Parathyroid adenoma (tissue), 2 donors: ENCODE results near the gene PCBP3.
"Not testable (repeated sequence)": the region's sequence is repeated elsewhere in the genome, so short reads cannot be mapped to it uniquely, and the experiment has no call there.

ENCODE experiments used
- H2AFZ ChIP-seq: fragments of 300-600 bp; sonication (generic); one replicate; pipeline ENCODE4 v1.7.0; 2017; ENCODE audit warnings: antibody characterized with exemption, mild to moderate bottlenecking
- H3K27ac ChIP-seq: fragments of 300-600 bp; sonication (generic); one replicate; pipeline ENCODE4 v1.7.0; 2017
- H3K27me3 ChIP-seq: fragments of 300-600 bp; sonication (generic); one replicate; pipeline ENCODE4 v1.7.0; 2017; ENCODE audit warnings: low read length; ENCODE audit not compliant: control insufficient read depth, insufficient read depth
- H3K36me3 ChIP-seq: fragments of 300-600 bp; sonication (generic); one replicate; pipeline ENCODE4 v1.7.0; 2017; ENCODE audit warnings: low read length; ENCODE audit not compliant: control insufficient read depth, insufficient read depth
- H3K4me1 ChIP-seq: fragments of 300-600 bp; sonication (generic); one replicate; pipeline ENCODE4 v1.7.0; 2017; ENCODE audit warnings: control low read depth
- H3K4me2 ChIP-seq: fragments of 300-600 bp; sonication (generic); one replicate; pipeline ENCODE4 v1.7.0; 2017; ENCODE audit warnings: low read length
- H3K4me3 ChIP-seq: fragments of 300-600 bp; sonication (generic); one replicate; pipeline ENCODE4 v1.7.0; 2017; ENCODE audit warnings: low read depth, low read length
- H3K79me2 ChIP-seq: fragments of 300-600 bp; sonication (generic); one replicate; pipeline ENCODE4 v1.7.0; 2017; ENCODE audit warnings: control low read depth
- H3K9ac ChIP-seq: fragments of 300-600 bp; sonication (generic); one replicate; pipeline ENCODE4 v1.7.0; 2017; ENCODE audit warnings: mild to moderate bottlenecking
- H3K9me3 ChIP-seq: fragments of 300-600 bp; sonication (generic); one replicate; pipeline ENCODE4 v1.7.0; 2017; ENCODE audit warnings: low read length; ENCODE audit not compliant: control insufficient read depth
- TF ChIP-seq, protein P1 (sequence below): fragments of 300-600 bp; sonication (generic); IDR thresholded peaks from one replicate; pipeline ENCODE4 v1.7.0; 2017; ENCODE audit warnings: antibody characterized with exemption, mild to moderate bottlenecking
- donor health status: primary hyperparathyroidism.

Gene PCBP3

DNA sequence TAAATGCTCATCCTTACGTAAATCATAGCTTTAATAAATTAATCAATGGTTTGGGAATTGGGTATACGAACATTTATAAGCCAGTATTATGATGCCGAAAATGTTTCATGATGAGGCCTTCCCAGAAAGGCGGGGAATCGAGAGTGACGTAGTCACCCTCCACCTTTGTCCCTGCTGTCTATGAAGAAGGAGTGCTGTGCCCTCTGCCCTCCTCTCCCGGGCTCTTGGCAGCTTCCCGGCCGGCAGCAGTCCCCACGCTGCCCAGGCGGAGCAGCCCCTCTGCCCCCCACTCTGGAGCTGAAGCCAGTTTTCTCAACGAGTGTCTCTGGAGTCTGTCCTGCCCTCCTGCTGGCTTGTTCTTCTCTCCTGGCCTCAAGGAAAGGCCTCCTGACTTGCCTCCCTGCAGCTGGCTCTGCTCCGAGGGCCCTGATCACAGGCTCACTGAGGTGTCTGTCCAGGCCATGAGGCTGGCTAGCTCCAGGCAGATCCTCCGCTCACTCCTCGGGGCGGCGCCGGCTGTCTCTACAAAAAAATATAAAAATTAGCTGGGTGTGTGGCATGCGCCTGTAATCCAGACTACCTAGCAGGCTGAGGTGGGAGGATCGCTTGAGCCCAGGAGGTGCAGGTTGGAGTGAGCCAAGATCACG, 187.3 kb downstream of the PCBP3 start:
- Histone ChIP-seq H3K4me3 (no peak overlapping the region), H3K4me1 (no peaks in the 10 kb centered on the region), H3K79me2 (no peaks in the 10 kb centered on the region), H3K27me3 (no peaks in the 10 kb centered on the region), H3K36me3 (no peaks in the 10 kb centered on the region), H3K9me3 (no peaks in the 10 kb centered on the region), H3K27ac (no peak overlapping the region), H3K4me2 (no peak overlapping the region), H2AFZ (no peak overlapping the region), H3K9ac (no peak overlapping the region)
- TF ChIP-seq, protein P1, sequence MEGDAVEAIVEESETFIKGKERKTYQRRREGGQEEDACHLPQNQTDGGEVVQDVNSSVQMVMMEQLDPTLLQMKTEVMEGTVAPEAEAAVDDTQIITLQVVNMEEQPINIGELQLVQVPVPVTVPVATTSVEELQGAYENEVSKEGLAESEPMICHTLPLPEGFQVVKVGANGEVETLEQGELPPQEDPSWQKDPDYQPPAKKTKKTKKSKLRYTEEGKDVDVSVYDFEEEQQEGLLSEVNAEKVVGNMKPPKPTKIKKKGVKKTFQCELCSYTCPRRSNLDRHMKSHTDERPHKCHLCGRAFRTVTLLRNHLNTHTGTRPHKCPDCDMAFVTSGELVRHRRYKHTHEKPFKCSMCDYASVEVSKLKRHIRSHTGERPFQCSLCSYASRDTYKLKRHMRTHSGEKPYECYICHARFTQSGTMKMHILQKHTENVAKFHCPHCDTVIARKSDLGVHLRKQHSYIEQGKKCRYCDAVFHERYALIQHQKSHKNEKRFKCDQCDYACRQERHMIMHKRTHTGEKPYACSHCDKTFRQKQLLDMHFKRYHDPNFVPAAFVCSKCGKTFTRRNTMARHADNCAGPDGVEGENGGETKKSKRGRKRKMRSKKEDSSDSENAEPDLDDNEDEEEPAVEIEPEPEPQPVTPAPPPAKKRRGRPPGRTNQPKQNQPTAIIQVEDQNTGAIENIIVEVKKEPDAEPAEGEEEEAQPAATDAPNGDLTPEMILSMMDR: no peak

DNA sequence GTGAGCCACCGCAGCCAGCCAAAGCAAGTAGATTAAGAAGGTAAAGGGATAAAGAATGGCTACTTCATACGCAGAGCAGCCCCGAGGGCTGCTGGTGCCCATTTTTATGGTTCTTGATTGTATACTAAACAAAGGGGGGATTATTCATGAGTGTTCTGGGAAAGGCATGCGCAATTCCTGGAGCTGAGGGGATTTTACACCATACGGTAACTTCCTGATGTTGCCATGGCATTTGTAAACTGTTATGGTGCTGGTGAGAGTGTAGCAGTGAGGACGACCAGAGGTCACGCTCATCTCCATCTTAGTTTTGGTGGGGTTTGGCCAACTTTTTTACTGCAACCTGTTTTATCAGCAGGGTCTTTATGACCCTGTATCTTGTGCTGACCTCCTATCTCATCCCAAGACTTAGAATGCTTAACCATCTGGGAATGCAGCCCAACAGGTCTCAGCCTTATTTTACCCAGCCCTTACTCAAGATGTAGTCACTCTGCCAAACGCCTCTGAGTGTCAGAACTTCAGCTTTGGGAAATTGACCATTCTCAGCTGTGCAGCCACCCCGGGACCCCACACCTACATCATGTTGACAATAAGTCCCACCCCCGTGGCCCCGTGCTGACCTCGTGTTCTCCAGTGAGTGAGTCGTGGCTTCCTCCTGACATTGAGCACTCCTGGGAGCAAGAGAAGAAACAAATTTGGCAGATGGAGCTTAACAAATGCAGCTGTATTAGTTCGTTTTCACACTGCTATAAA, 188.6 kb downstream of the PCBP3 start:
- no peaks in the 10 kb centered on the region for H3K9me3 ChIP-seq
- H3K4me2 ChIP-seq: no peak overlapping the region
- H3K36me3 ChIP-seq: no peaks in the 10 kb centered on the region
- H3K9ac ChIP-seq: no peak overlapping the region
- no peaks in the 10 kb centered on the region for H3K27me3 ChIP-seq
- TF ChIP-seq, protein P1: no peak
- no peak overlapping the region for H3K27ac ChIP-seq
- no peak overlapping the region for H2AFZ ChIP-seq
- no peak overlapping the region for H3K4me3 ChIP-seq
- H3K4me1 ChIP-seq: no peaks in the 10 kb centered on the region
- no peaks in the 10 kb centered on the region for H3K79me2 ChIP-seq

DNA sequence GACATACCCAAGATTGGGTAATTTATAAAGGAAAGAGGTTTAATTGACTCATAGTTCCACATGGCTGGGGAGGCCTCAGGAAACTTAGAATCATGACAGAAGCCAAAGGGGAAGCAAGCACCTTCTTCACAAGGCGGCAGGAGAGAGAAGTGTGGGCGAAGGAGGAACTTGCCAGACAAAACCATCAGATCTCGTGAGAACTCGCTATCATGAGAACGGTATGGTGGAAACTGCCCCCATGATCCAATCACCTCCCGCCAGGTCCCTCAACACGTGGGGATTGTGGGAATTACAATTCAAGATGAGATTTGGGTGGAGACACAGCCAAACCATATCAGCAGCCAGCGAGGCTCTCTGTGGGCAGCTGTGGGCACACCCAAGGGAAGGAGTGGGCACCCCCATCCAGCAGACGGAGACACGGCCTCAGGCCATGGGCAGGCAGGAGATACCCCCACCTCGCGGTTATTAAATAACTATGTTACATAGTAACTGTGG, 189.3 kb downstream of the PCBP3 start:
- H3K4me2 ChIP-seq, H2AFZ ChIP-seq, H3K79me2 ChIP-seq, H3K36me3 ChIP-seq, H3K4me3 ChIP-seq, H3K27ac ChIP-seq, H3K9me3 ChIP-seq, H3K9ac ChIP-seq, H3K4me1 ChIP-seq, H3K27me3 ChIP-seq: not testable (repeated sequence)

DNA sequence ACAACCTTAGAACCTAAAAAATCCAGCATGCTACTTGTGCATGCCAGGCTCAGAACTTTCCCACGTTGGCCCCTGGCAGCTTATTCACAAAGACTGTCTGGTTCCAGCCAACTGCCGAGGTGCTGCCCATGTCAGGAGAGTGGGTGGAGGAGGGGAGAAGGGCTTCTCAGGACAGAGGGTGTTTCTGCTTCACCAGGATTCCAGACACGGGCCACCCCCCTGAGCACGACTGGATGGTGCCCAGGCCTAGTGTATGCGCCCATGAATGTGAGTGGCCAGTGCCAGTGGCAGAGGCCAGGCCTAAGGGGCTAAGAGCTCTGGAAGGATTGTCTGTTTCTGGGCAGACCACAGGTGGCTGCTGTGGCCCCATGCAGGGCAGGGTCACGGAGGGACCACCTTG, 189.9 kb downstream of the PCBP3 start:
- no peaks in the 10 kb centered on the region for H3K36me3 ChIP-seq
- no peak overlapping the region for H2AFZ ChIP-seq
- no peak overlapping the region for H3K9ac ChIP-seq
- no peaks in the 10 kb centered on the region for H3K27me3 ChIP-seq
- H3K4me2 ChIP-seq: no peak overlapping the region
- H3K4me1 ChIP-seq: no peaks in the 10 kb centered on the region
- H3K79me2 ChIP-seq: no peaks in the 10 kb centered on the region
- TF ChIP-seq, protein P1: no peak
- no peak overlapping the region for H3K27ac ChIP-seq
- H3K9me3 ChIP-seq: no peaks in the 10 kb centered on the region
- H3K4me3 ChIP-seq: no peak overlapping the region

DNA sequence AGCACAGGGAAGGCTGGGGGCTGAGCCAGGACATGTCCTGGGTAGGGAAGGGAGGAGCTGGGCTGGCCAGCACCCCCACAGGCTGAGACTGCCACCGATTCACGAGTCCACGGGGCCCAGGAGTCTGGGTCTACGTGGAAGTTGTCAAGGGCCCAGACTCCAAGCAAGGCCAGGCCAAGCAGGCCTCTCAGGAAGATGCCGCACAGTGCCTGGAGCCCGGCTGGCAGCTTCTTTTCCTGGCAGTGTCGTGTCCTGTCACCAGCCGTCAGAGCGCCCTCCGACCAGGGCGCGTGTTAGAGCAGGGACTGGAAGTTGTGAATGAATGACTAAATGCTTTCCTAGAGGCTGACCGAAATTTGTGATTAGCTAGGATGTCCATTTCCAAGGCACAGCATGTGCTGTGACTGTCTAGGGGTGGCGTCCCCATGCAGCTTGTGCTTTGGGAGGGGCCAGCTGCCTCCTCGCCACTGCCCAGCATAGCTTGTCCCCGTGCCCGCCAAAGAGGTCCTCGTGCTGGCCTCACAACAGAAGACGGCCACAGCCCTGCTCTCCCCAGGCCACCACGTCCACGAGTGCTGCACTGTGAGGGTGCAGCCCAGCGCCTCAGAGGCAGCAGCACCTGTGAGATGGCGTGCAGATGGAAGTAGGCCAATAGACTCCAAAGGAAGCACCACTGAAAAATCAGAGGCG, 190.6 kb downstream of the PCBP3 start:
- H3K79me2 ChIP-seq: no peaks in the 10 kb centered on the region
- no peaks in the 10 kb centered on the region for H3K36me3 ChIP-seq
- H3K9ac ChIP-seq: no peak overlapping the region
- H3K4me2 ChIP-seq: no peak overlapping the region
- no peak overlapping the region for H3K4me3 ChIP-seq
- H3K9me3 ChIP-seq: no peaks in the 10 kb centered on the region
- TF ChIP-seq, protein P1: no peak
- no peaks in the 10 kb centered on the region for H3K4me1 ChIP-seq
- no peaks in the 10 kb centered on the region for H3K27me3 ChIP-seq
- no peak overlapping the region for H3K27ac ChIP-seq
- no peak overlapping the region for H2AFZ ChIP-seq
